CD8-positive, alpha-beta memory T cell (primary cell): Measurements from ENCODE around the gene CFAP97. TPM values are rescaled to one million over a fixed set of nuclear protein-coding genes. Genes with fewer than 3 reads are reported as not detected.

Source experiments
- CTCF ChIA-PET: fragments of 350-600 bp; sonication (Branson Sonifier 250); formaldehyde crosslinking; loops from one replicate; lab custom pipeline; 2021; ENCODE audit warnings: antibody characterized with exemption; lab: Charles Lee
- POLR2A ChIA-PET: fragments of 350-600 bp; sonication (Branson Sonifier 250); formaldehyde crosslinking; loops from one replicate; lab custom pipeline; 2021; ENCODE audit warnings: antibody characterized with exemption; lab: Charles Lee
- DNase-seq, 5 donors: peaks; one replicate each; pipeline versions ENCODE4 v3.0.0 to v3.0.0-alpha.2; 2020 to 2022; ENCODE audit warnings: mixed read lengths in 1 of 5
- H3K27ac ChIP-seq: one replicate; pipeline ENCODE4 v1.7.0; 2013; ENCODE audit warnings: low read depth, mild to moderate bottlenecking, low read length, moderate library complexity
- H3K27me3 ChIP-seq: 2 replicates; pipeline ENCODE4 v1.7.0; 2013; ENCODE audit warnings: low read length, mild to moderate bottlenecking; ENCODE audit not compliant: insufficient read depth, poor library complexity, severe bottlenecking
- H3K36me3 ChIP-seq: 2 replicates; pipeline ENCODE4 v1.7.0; 2013; ENCODE audit warnings: mild to moderate bottlenecking, low read length, moderate library complexity; ENCODE audit not compliant: insufficient read depth
- H3K4me1 ChIP-seq: 2 replicates; pipeline ENCODE4 v1.7.0; 2013; ENCODE audit warnings: mild to moderate bottlenecking, low read length, moderate library complexity; ENCODE audit not compliant: insufficient read depth
- H3K4me3 ChIP-seq: 2 replicates; pipeline ENCODE4 v1.7.0; 2013; ENCODE audit warnings: mild to moderate bottlenecking, low read length
- H3K9me3 ChIP-seq: 2 replicates; pipeline ENCODE4 v1.7.0; 2013; ENCODE audit warnings: mild to moderate bottlenecking, low read length
- H3K27ac Mint-ChIP-seq, 8 donors: one replicate each; pipeline ENCODE4 v1.8.0; 2020 to 2021; ENCODE audit warnings: mixed read lengths in 8 of 8, mild to moderate bottlenecking in 6 of 8, inconsistent platforms in 3 of 8, moderate library complexity in 3 of 8
- H3K27me3 Mint-ChIP-seq, 2 donors: one replicate each; pipeline ENCODE4 v1.8.0; 2020 to 2021; ENCODE audit warnings: mixed read lengths in 2 of 2, mild to moderate bottlenecking in 1 of 2, moderate library complexity in 1 of 2
- H3K36me3 Mint-ChIP-seq, 3 donors: one replicate each; pipeline ENCODE4 v1.8.0; 2020 to 2021; ENCODE audit warnings: mixed read lengths in 3 of 3, inconsistent platforms in 1 of 3, mild to moderate bottlenecking in 1 of 3
- H3K4me1 Mint-ChIP-seq, 3 donors: one replicate each; pipeline ENCODE4 v1.8.0; 2020 to 2021; ENCODE audit warnings: mixed read lengths in 3 of 3, inconsistent platforms in 1 of 3, mild to moderate bottlenecking in 1 of 3
- H3K4me3 Mint-ChIP-seq, 7 donors: one replicate each; pipeline ENCODE4 v1.8.0; 2020 to 2021; ENCODE audit warnings: mixed read lengths in 7 of 7, mild to moderate bottlenecking in 6 of 7, moderate library complexity in 4 of 7, inconsistent platforms in 2 of 7
- H3K9me3 Mint-ChIP-seq, 5 donors: one replicate each; pipeline ENCODE4 v1.8.0; 2020 to 2022; ENCODE audit warnings: mixed read lengths in 5 of 5, mild to moderate bottlenecking in 3 of 5, moderate library complexity in 2 of 5, inconsistent platforms in 1 of 5
- polyA plus RNA-seq: library from polyadenylated mRNA; unstranded; fragments of 300-500 nt; fragmentation: Illumina TruSeq; gene quantifications from one replicate; pipeline ENCODE4 v1.2.3, GENCODE V29; 2021
- total RNA-seq, 2 experiments: library from RNA; stranded (reverse); gene quantifications; one replicate each; pipeline ENCODE4 v1.2.3, GENCODE V29; 2021

Gene CFAP97
- total and polyA plus RNA-seq, 3 experiments from 2014 or later: 49.9 to 107 (median 50.1) TPM

GRCh38 chr4:185232370-185232769, 28.6 kb upstream of the CFAP97 start:
- no peaks in the 10 kb centered on the region for H3K9me3 Mint-ChIP-seq
- Histone ChIP-seq H3K9me3 (no peaks in the 10 kb centered on the region), H3K4me1 (no peaks in the 10 kb centered on the region), H3K36me3 (no peaks in the 10 kb centered on the region), H3K4me3 (no peak overlapping the region), H3K27ac (no peak overlapping the region), H3K27me3 (no peaks in the 10 kb centered on the region)
- peaks cover 0 to 4% (median 0%) of the 10 kb centered on the region in 3 donors for H3K36me3 Mint-ChIP-seq
- no peak overlapping the region for H3K4me3 Mint-ChIP-seq
- no peak for DNase-seq
- H3K4me1 Mint-ChIP-seq: peaks cover 4 to 38% (median 16%) of the 10 kb centered on the region in 3 donors
- H3K27me3 Mint-ChIP-seq: no peaks in the 10 kb centered on the region
- peak overlapping the region in 1 of 8 donors; percentile 85 for H3K27ac Mint-ChIP-seq
- ChIA-PET CTCF (interaction anchor here (1.2 kb wide), 1 partner anchor 21 kb away, joined by 3 read pairs; no protein-coding TSS in a partner anchor), POLR2A (no interaction called here)

DNA sequence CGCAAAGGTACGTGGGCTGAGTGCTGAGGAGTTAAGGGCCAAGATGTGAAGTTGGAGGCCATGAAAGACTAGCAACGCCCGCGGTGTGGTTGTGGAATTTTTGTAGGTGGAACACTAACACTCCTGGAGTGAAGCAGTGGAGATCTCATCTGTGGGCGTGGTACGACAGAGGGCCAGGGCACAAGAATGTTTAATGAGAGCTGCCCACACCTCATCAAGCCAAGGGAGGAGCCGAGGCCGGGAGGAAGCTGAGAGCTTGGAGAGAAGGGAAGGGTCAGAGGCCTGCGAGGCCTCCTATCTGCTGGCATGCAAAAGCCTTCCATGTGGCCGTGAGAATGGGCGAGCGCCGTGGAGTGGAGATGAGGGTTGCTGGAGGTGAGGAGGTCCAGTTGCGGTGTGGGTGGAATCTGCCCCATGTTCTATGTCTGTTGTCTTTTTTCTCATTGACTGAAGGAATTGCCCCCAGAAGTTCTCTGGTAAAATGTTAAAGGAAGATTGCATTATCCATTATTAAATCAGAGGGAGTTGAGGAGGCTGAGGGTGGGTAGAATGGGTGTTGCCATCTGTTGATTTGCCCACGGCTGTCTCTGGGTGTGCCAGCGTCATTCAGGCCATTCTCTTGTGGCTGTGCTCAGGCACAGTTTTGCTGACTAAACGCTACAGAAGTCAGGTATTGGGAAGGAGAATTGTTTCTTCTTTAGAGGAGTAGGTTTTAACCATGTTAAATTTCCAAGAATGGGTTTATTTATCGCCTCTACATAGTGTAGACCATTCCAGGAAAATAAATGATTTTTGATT, 25.4 kb upstream of the CFAP97 start:
- CTCF ChIA-PET: no interaction called here
- H3K4me3 ChIP-seq: no peak overlapping the region
- Mint-ChIP-seq H3K36me3 (no peaks in the 10 kb centered on the region), H3K4me3 (no peak overlapping the region), H3K27me3 (no peaks in the 10 kb centered on the region), H3K4me1 (peaks cover 4 to 25% (median 16%) of the 10 kb centered on the region in 3 donors), H3K9me3 (no peaks in the 10 kb centered on the region), H3K27ac (no peak overlapping the region)
- H3K9me3 ChIP-seq: no peaks in the 10 kb centered on the region
- H3K36me3 ChIP-seq: no peaks in the 10 kb centered on the region
- H3K27me3 ChIP-seq: no peaks in the 10 kb centered on the region
- POLR2A ChIA-PET: no interaction called here
- H3K27ac ChIP-seq: no peak overlapping the region
- no peak for DNase-seq
- no peaks in the 10 kb centered on the region for H3K4me1 ChIP-seq

GRCh38 chr4:185227713-185228278, 24.0 kb upstream of the CFAP97 start:
- ChIA-PET POLR2A (no interaction called here), CTCF (no interaction called here)
- Mint-ChIP-seq H3K27ac (no peak overlapping the region), H3K4me1 (peaks cover 4 to 20% (median 16%) of the 10 kb centered on the region in 3 donors), H3K4me3 (no peak overlapping the region), H3K36me3 (no peaks in the 10 kb centered on the region), H3K9me3 (no peaks in the 10 kb centered on the region), H3K27me3 (peaks cover 0 to 2% of the 10 kb centered on the region in 2 donors)
- no peak for DNase-seq
- H3K4me1 ChIP-seq: no peaks in the 10 kb centered on the region
- H3K36me3 ChIP-seq: no peaks in the 10 kb centered on the region
- H3K4me3 ChIP-seq: no peak overlapping the region
- H3K27me3 ChIP-seq: no peaks in the 10 kb centered on the region
- H3K9me3 ChIP-seq: no peaks in the 10 kb centered on the region
- no peak overlapping the region for H3K27ac ChIP-seq

GRCh38 chr4:185227131-185227551, 23.3 kb upstream of the CFAP97 start:
- ChIA-PET POLR2A (no interaction called here), CTCF (no interaction called here)
- Mint-ChIP-seq H3K27ac (no peak overlapping the region), H3K36me3 (no peaks in the 10 kb centered on the region), H3K4me3 (no peak overlapping the region), H3K4me1 (peaks cover 2 to 18% (median 13%) of the 10 kb centered on the region in 3 donors), H3K9me3 (no peaks in the 10 kb centered on the region), H3K27me3 (peaks cover 0 to 2% of the 10 kb centered on the region in 2 donors)
- H3K27ac ChIP-seq: no peak overlapping the region
- DNase-seq: no peak
- H3K36me3 ChIP-seq: no peaks in the 10 kb centered on the region
- H3K4me3 ChIP-seq: no peak overlapping the region
- no peaks in the 10 kb centered on the region for H3K9me3 ChIP-seq
- H3K27me3 ChIP-seq: no peaks in the 10 kb centered on the region
- H3K4me1 ChIP-seq: no peaks in the 10 kb centered on the region

DNA sequence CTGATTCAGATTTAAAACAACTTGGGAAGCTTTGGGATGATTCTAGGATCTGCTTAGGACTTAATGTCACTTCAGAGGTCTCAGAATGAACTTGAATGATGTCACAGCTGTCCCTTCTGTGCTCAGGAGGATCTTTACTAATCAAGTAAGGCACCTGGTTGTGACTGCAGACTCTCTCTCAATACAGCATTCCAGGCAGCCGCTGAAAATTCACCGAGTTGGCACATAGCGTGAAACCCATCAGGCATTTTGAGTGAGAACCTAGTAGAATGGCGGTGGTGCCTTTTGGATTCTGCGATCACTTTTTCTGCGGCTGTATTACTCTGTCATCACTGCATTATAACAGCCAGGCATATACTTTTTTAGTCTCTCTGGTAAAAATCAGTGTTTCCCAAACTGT, 22.1 kb upstream of the CFAP97 start:
- no peak overlapping the region for H3K27ac ChIP-seq
- H3K4me3 ChIP-seq: no peak overlapping the region
- Mint-ChIP-seq H3K4me3 (no peak overlapping the region), H3K9me3 (no peaks in the 10 kb centered on the region), H3K27ac (no peak overlapping the region), H3K36me3 (peaks cover 5 to 7% (median 5%) of the 10 kb centered on the region in 3 donors), H3K27me3 (peaks cover 0 to 2% of the 10 kb centered on the region in 2 donors), H3K4me1 (peaks cover 0 to 23% (median 15%) of the 10 kb centered on the region in 3 donors)
- H3K36me3 ChIP-seq: no peaks in the 10 kb centered on the region
- no peak for DNase-seq
- H3K9me3 ChIP-seq: no peaks in the 10 kb centered on the region
- CTCF ChIA-PET: no interaction called here
- POLR2A ChIA-PET: no interaction called here
- no peaks in the 10 kb centered on the region for H3K4me1 ChIP-seq
- H3K27me3 ChIP-seq: no peaks in the 10 kb centered on the region

- Mint-ChIP-seq H3K4me1 (peaks cover 3 to 27% (median 17%) of the 10 kb centered on the region in 3 donors), H3K27ac (peak overlapping the region in 1 of 8 donors; percentile 32), H3K4me3 (no peak overlapping the region), H3K27me3 (peaks cover 0 to 2% of the 10 kb centered on the region in 2 donors), H3K36me3 (peaks cover 5 to 7% (median 5%) of the 10 kb centered on the region in 3 donors), H3K9me3 (no peaks in the 10 kb centered on the region)
- POLR2A ChIA-PET: no interaction called here
- Histone ChIP-seq H3K36me3 (no peaks in the 10 kb centered on the region), H3K27me3 (no peaks in the 10 kb centered on the region), H3K9me3 (no peaks in the 10 kb centered on the region), H3K27ac (no peak overlapping the region), H3K4me3 (no peak overlapping the region), H3K4me1 (no peaks in the 10 kb centered on the region)
- CTCF ChIA-PET: no interaction called here
- no peak for DNase-seq
These were observed 20.8 kb upstream of the CFAP97 start for GRCh38 chr4:185224597-185224996.

- Histone ChIP-seq H3K27me3 (no peaks in the 10 kb centered on the region), H3K4me3 (no peak overlapping the region), H3K4me1 (no peaks in the 10 kb centered on the region), H3K9me3 (no peaks in the 10 kb centered on the region), H3K27ac (no peak overlapping the region), H3K36me3 (no peaks in the 10 kb centered on the region)
- Mint-ChIP-seq H3K9me3 (no peaks in the 10 kb centered on the region), H3K27ac (no peak overlapping the region), H3K4me1 (peaks cover 8 to 37% (median 24%) of the 10 kb centered on the region in 3 donors), H3K27me3 (peaks cover 0 to 2% of the 10 kb centered on the region in 2 donors), H3K4me3 (no peak overlapping the region), H3K36me3 (peaks cover 5 to 7% (median 5%) of the 10 kb centered on the region in 3 donors)
- POLR2A ChIA-PET: no interaction called here
- CTCF ChIA-PET: no interaction called here
- no peak for DNase-seq
These were observed 18.8 kb upstream of the CFAP97 start for GRCh38 chr4:185222598-185222997.

GRCh38 chr4:185221912-185222311, 18.1 kb upstream of the CFAP97 start:
- no peak for DNase-seq
- H3K4me1 Mint-ChIP-seq: peaks cover 10 to 40% (median 31%) of the 10 kb centered on the region in 3 donors
- H3K27me3 Mint-ChIP-seq: peaks cover 0 to 2% of the 10 kb centered on the region in 2 donors
- peak overlapping the region in 2 of 8 donors; percentile 10 to 58 for H3K27ac Mint-ChIP-seq
- Histone ChIP-seq H3K4me3 (no peak overlapping the region), H3K36me3 (no peaks in the 10 kb centered on the region), H3K27me3 (no peaks in the 10 kb centered on the region), H3K27ac (no peak overlapping the region), H3K4me1 (no peaks in the 10 kb centered on the region), H3K9me3 (no peaks in the 10 kb centered on the region)
- H3K4me3 Mint-ChIP-seq: no peak overlapping the region
- peaks cover 5 to 7% (median 5%) of the 10 kb centered on the region in 3 donors for H3K36me3 Mint-ChIP-seq
- ChIA-PET POLR2A (no interaction called here), CTCF (interaction anchor here (1.3 kb wide), 1 partner anchor 12 kb away, joined by 3 read pairs; the partner anchor contains the start of gene SNX25)
- H3K9me3 Mint-ChIP-seq: no peaks in the 10 kb centered on the region
